Measurements from ENCODE around the gene NOTCH1.
"Not testable (repeated sequence)": the region's sequence is repeated elsewhere in the genome, so short reads cannot be mapped to it uniquely, and the experiment has no call there.

Gene NOTCH1

DNA sequence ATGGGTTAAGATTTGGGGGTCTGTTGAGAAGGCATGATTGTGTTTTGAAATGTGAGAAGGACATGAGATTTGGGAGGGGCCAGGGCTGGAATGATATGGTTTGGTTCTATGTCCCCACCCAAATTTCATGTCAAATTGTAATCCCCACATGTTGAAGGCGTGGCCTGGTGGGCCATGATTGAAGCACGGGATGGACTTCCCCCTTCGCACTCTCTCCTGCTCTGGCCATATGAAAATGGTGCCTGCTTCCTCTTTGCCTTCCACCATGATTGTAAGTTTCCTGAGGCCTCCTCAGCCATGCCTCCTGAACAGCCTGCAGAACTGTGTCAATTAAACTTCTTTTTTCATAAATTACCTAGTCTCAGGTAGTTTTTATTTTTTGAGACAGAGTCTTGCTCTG, 14.7 kb upstream of the NOTCH1 start:
- Histone ChIP-seq H4K20me1 (ENCODE audit: low read depth, low read length) (no peaks in the 10 kb centered on the region), H3K9me2 (replicated peaks; ENCODE audit: insufficient read depth, low read length) (no peaks in the 10 kb centered on the region), H3K27ac (ENCODE audit: low read depth, low read length) (no peak overlapping the region), H3K4me2 (ENCODE audit: low read depth, low read length, poor library complexity, severe bottlenecking) (no peak overlapping the region), H3K9ac (ENCODE audit: low read length) (no peak overlapping the region), H3K79me2 (ENCODE audit: insufficient read depth, low read length) (no peaks in the 10 kb centered on the region), H3K4me3 (ENCODE audit: insufficient read depth, low read length, poor library complexity, severe bottlenecking) (no peak overlapping the region), H2AFZ (ENCODE audit: low read depth, low read length, severe bottlenecking) (no peak overlapping the region), H3K27me3 (ENCODE audit: low read length) (no peaks in the 10 kb centered on the region), H3K9me3 (ENCODE audit: insufficient read depth, low read length) (peaks cover 11% of the 10 kb centered on the region; the same call in 1 of the 2 replicates), H3F3A (ENCODE audit: insufficient read depth) (no peaks in the 10 kb centered on the region), H3K36me3 (ENCODE audit: low read length) (no peaks in the 10 kb centered on the region)
- TF ChIP-seq EZH2phosphoT487 (conservative IDR thresholded peaks at IDR 0.05; ENCODE audit: low read length) (no peak), CTCF (IDR thresholded peaks at IDR 0.05; ENCODE audit: insufficient read depth, low read length, poor library complexity, severe bottlenecking) (no peak)

DNA sequence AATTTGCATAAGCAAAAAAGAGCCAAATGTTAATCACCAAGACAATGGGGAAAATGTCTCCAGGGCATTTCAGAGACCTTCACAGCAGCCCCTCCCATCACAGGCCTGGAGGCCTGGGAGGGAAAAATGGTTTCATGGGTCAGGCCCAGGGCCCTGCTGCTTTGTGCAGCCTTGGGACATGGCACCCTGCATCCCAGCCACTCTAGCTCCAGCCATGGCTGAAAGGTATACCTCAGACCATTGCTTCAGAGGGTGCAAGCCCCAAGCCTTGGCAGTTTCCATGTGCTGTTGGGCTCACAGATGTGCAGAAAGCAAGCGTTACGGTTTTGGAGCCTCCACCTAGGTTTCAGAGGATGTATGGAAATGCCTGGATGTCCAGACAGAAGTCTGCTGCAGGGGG, 13.5 kb upstream of the NOTCH1 start:
- not testable (repeated sequence) for H3K36me3 ChIP-seq (ENCODE audit: low read length); H3K27me3 ChIP-seq (ENCODE audit: low read length); H3K4me3 ChIP-seq (ENCODE audit: insufficient read depth, low read length, poor library complexity, severe bottlenecking); H3K9ac ChIP-seq (ENCODE audit: low read length); H4K20me1 ChIP-seq (ENCODE audit: low read depth, low read length); H3K4me2 ChIP-seq (ENCODE audit: low read depth, low read length, poor library complexity, severe bottlenecking); H3K9me2 ChIP-seq (replicated peaks; ENCODE audit: insufficient read depth, low read length); H3K79me2 ChIP-seq (ENCODE audit: insufficient read depth, low read length); H2AFZ ChIP-seq (ENCODE audit: low read depth, low read length, severe bottlenecking); H3K27ac ChIP-seq (ENCODE audit: low read depth, low read length); H3F3A ChIP-seq (ENCODE audit: insufficient read depth)
- peaks cover 11% of the 10 kb centered on the region; the same call in 1 of the 2 replicates for H3K9me3 ChIP-seq (ENCODE audit: insufficient read depth, low read length)

- H3K36me3 ChIP-seq (ENCODE audit: low read length); H3K27me3 ChIP-seq (ENCODE audit: low read length); H3K27ac ChIP-seq (ENCODE audit: low read depth, low read length): not testable (repeated sequence)
Observed at GRCh38 chr9:136558846-136559245, 13.0 kb upstream of the NOTCH1 start.

DNA sequence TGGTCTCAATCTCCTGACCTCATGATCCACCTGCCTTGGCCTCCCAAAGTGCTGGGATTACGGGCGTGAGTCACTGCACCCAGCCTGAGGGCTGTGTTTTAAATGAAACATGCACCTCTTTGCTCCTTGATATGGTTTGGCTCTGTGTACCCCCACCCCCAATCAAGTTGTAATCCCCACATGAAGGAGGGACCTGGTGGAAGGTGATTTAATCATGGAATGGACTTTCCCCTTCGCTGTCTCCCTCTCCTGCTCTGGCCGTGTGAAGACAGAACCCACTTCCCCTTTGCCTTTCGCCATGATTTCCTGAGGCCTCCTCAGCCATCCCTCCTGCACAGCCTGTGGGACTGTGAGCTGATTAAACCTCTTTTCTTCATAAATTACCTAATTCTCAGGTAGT, 12.5 kb upstream of the NOTCH1 start:
- H2AFZ ChIP-seq (ENCODE audit: low read depth, low read length, severe bottlenecking): no peak overlapping the region
- no peaks in the 10 kb centered on the region for H3F3A ChIP-seq (ENCODE audit: insufficient read depth)
- H3K27me3 ChIP-seq (ENCODE audit: low read length): no peaks in the 10 kb centered on the region
- TF ChIP-seq CTCF (IDR thresholded peaks at IDR 0.05; ENCODE audit: insufficient read depth, low read length, poor library complexity, severe bottlenecking) (no peak), EZH2phosphoT487 (conservative IDR thresholded peaks at IDR 0.05; ENCODE audit: low read length) (no peak)
- no peaks in the 10 kb centered on the region for H3K36me3 ChIP-seq (ENCODE audit: low read length)
- no peaks in the 10 kb centered on the region for H3K9me2 ChIP-seq (replicated peaks; ENCODE audit: insufficient read depth, low read length)
- H3K4me2 ChIP-seq (ENCODE audit: low read depth, low read length, poor library complexity, severe bottlenecking): no peak overlapping the region
- H3K4me3 ChIP-seq (ENCODE audit: insufficient read depth, low read length, poor library complexity, severe bottlenecking): no peak overlapping the region
- H3K79me2 ChIP-seq (ENCODE audit: insufficient read depth, low read length): no peaks in the 10 kb centered on the region
- no peak overlapping the region for H3K9ac ChIP-seq (ENCODE audit: low read length)
- no peaks in the 10 kb centered on the region for H4K20me1 ChIP-seq (ENCODE audit: low read depth, low read length)
- H3K9me3 ChIP-seq (ENCODE audit: insufficient read depth, low read length): peaks cover 11% of the 10 kb centered on the region; the same call in 1 of the 2 replicates
- no peak overlapping the region for H3K27ac ChIP-seq (ENCODE audit: low read depth, low read length)

More at GRCh38 chr9:136558846-136559245, 13.0 kb upstream of the NOTCH1 start:
- H3K9me3 ChIP-seq (ENCODE audit: insufficient read depth, low read length): peaks cover 11% of the 10 kb centered on the region; the same call in 1 of the 2 replicates
- H3K4me3 ChIP-seq (ENCODE audit: insufficient read depth, low read length, poor library complexity, severe bottlenecking); H3K4me2 ChIP-seq (ENCODE audit: low read depth, low read length, poor library complexity, severe bottlenecking); H3K9me2 ChIP-seq (replicated peaks; ENCODE audit: insufficient read depth, low read length); H3K9ac ChIP-seq (ENCODE audit: low read length); H4K20me1 ChIP-seq (ENCODE audit: low read depth, low read length); H3K79me2 ChIP-seq (ENCODE audit: insufficient read depth, low read length); H3F3A ChIP-seq (ENCODE audit: insufficient read depth); H2AFZ ChIP-seq (ENCODE audit: low read depth, low read length, severe bottlenecking): not testable (repeated sequence)
